CD4-positive, alpha-beta memory T cell (primary cell): Measurements from ENCODE around the gene PLG. TPM values are rescaled to one million over a fixed set of nuclear protein-coding genes. Genes with fewer than 3 reads are reported as not detected.
"Not testable (repeated sequence)": the region's sequence is repeated elsewhere in the genome, so short reads cannot be mapped to it uniquely, and the experiment has no call there.

Source experiments
- CTCF ChIA-PET: fragments of 350-600 bp; sonication (Branson Sonifier 250); formaldehyde crosslinking; loops from one replicate; lab custom pipeline; 2021; ENCODE audit warnings: inconsistent platforms; ENCODE audit not compliant: partially characterized antibody; lab: Charles Lee
- POLR2A ChIA-PET: fragments of 350-600 bp; sonication (Branson Sonifier 250); formaldehyde crosslinking; loops from one replicate; lab custom pipeline; 2021; ENCODE audit not compliant: partially characterized antibody; lab: Charles Lee
- DNase-seq, 5 donors: peaks; one replicate each; pipeline versions ENCODE4 v3.0.0 to v3.0.0-alpha.2; 2020 to 2022; ENCODE audit warnings: mixed read lengths in 1 of 5
- H3K27ac ChIP-seq: one replicate; pipeline ENCODE4 v1.7.0; 2013; ENCODE audit warnings: low read depth, low read length
- H3K27me3 ChIP-seq: 2 replicates; pipeline ENCODE4 v1.7.0; 2013; ENCODE audit warnings: mild to moderate bottlenecking, low read length, moderate library complexity; ENCODE audit not compliant: insufficient read depth
- H3K36me3 ChIP-seq: 2 replicates; pipeline ENCODE4 v1.7.0; 2013; ENCODE audit warnings: mild to moderate bottlenecking, low read length, moderate library complexity; ENCODE audit not compliant: insufficient read depth
- H3K4me1 ChIP-seq: 2 replicates; pipeline ENCODE4 v1.7.0; 2013; ENCODE audit warnings: mild to moderate bottlenecking, low read length, moderate library complexity; ENCODE audit not compliant: insufficient read depth
- H3K4me3 ChIP-seq, 2 donors: one replicate each; pipeline ENCODE4 v1.7.0; 2013; ENCODE audit warnings: low read length in 2 of 2, mild to moderate bottlenecking in 1 of 2
- H3K9me3 ChIP-seq, 2 donors: one replicate each; pipeline ENCODE4 v1.7.0; 2013; ENCODE audit warnings: low read length in 2 of 2, control low read depth in 1 of 2; ENCODE audit not compliant: control insufficient read depth in 1 of 2
- H3K27ac Mint-ChIP-seq, 7 donors: one replicate each; pipeline ENCODE4 v1.8.0; 2020 to 2021; ENCODE audit warnings: mixed read lengths in 7 of 7, mild to moderate bottlenecking in 6 of 7, inconsistent platforms in 3 of 7, moderate library complexity in 3 of 7
- H3K27me3 Mint-ChIP-seq, 2 donors: one replicate each; pipeline ENCODE4 v1.8.0; 2020 to 2021; ENCODE audit warnings: mixed read lengths in 2 of 2
- H3K36me3 Mint-ChIP-seq, 2 donors: one replicate each; pipeline ENCODE4 v1.8.0; 2020 to 2021; ENCODE audit warnings: mixed read lengths in 2 of 2, inconsistent platforms in 1 of 2, mild to moderate bottlenecking in 1 of 2
- H3K4me1 Mint-ChIP-seq, 4 donors: one replicate each; pipeline ENCODE4 v1.8.0; 2020 to 2021; ENCODE audit warnings: mixed read lengths in 4 of 4, mild to moderate bottlenecking in 1 of 4
- H3K4me3 Mint-ChIP-seq, 8 donors: one replicate each; pipeline ENCODE4 v1.8.0; 2020 to 2021; ENCODE audit warnings: mixed read lengths in 8 of 8, mild to moderate bottlenecking in 7 of 8, moderate library complexity in 6 of 8, inconsistent platforms in 3 of 8
- H3K9me3 Mint-ChIP-seq, 8 donors: one replicate each; pipeline ENCODE4 v1.8.0; 2020 to 2021; ENCODE audit warnings: mixed read lengths in 8 of 8, mild to moderate bottlenecking in 5 of 8, inconsistent platforms in 3 of 8, moderate library complexity in 1 of 8
- intact Hi-C: fragments of 100-400 bp; cut with micrococcal nuclease; formaldehyde crosslinking; loops from one replicate; pipeline ENCODE4 v1.15.1; 2023
- polyA plus RNA-seq, 2 donors: library from polyadenylated mRNA; unstranded; fragments of 300-500 nt; fragmentation: Illumina TruSeq; gene quantifications; one replicate each; pipeline ENCODE4 v1.2.3, GENCODE V29; 2021
- total RNA-seq, 2 experiments: library from RNA; stranded (reverse); gene quantifications; one replicate each; pipeline ENCODE4 v1.2.3, GENCODE V29; 2021

Gene PLG
- total and polyA plus RNA-seq, 4 experiments from 2014 or later = 0.69 to 0.73 TPM; not detected in 2

GRCh38 chr6:160690458-160690857 is 11.6 kb upstream of the PLG start:
- Histone ChIP-seq H3K27ac (no peak overlapping the region), H3K27me3 (no peaks in the 10 kb centered on the region), H3K4me1 (no peaks in the 10 kb centered on the region), H3K36me3 (no peaks in the 10 kb centered on the region), H3K9me3 (no peaks in the 10 kb centered on the region), H3K4me3 (no peak overlapping the region)
- Mint-ChIP-seq H3K4me1 (no peaks in the 10 kb centered on the region), H3K36me3 (no peaks in the 10 kb centered on the region), H3K27ac (no peak overlapping the region), H3K27me3 (peaks cover 0 to 8% of the 10 kb centered on the region in 2 donors), H3K9me3 (peaks cover 0 to 5% (median 0%) of the 10 kb centered on the region in 8 donors), H3K4me3 (no peak overlapping the region)
- DNase-seq = no peak
- ChIA-PET CTCF (no interaction called here), POLR2A (no interaction called here)
- intact Hi-C loops = no loop called here

- no peaks in the 10 kb centered on the region for H3K27me3 ChIP-seq
- H3K4me3 ChIP-seq = no peak overlapping the region
- peaks cover 0 to 6% (median 0%) of the 10 kb centered on the region in 8 donors for H3K9me3 Mint-ChIP-seq
- POLR2A ChIA-PET = no interaction called here
- H3K36me3 ChIP-seq = no peaks in the 10 kb centered on the region
- intact Hi-C loops = no loop called here
- no peaks in the 10 kb centered on the region for H3K4me1 Mint-ChIP-seq
- H3K4me3 Mint-ChIP-seq = no peak overlapping the region
- H3K36me3 Mint-ChIP-seq = no peaks in the 10 kb centered on the region
- H3K27ac ChIP-seq = no peak overlapping the region
- H3K4me1 ChIP-seq = no peaks in the 10 kb centered on the region
- H3K27ac Mint-ChIP-seq = no peak overlapping the region
- no peaks in the 10 kb centered on the region for H3K9me3 ChIP-seq
- H3K27me3 Mint-ChIP-seq = peaks cover 0 to 8% of the 10 kb centered on the region in 2 donors
- DNase-seq = no peak
- CTCF ChIA-PET = no interaction called here
These were observed 10.4 kb upstream of the PLG start for GRCh38 chr6:160691617-160692016.

- Histone ChIP-seq H3K4me3 (no peak overlapping the region), H3K36me3 (no peaks in the 10 kb centered on the region), H3K4me1 (no peaks in the 10 kb centered on the region), H3K27me3 (no peaks in the 10 kb centered on the region), H3K9me3 (no peaks in the 10 kb centered on the region), H3K27ac (no peak overlapping the region)
- Mint-ChIP-seq H3K9me3 (peaks cover 0 to 6% (median 0%) of the 10 kb centered on the region in 8 donors), H3K27ac (no peak overlapping the region), H3K36me3 (no peaks in the 10 kb centered on the region), H3K27me3 (peaks cover 0 to 7% of the 10 kb centered on the region in 2 donors), H3K4me1 (no peaks in the 10 kb centered on the region), H3K4me3 (no peak overlapping the region)
- CTCF ChIA-PET = no interaction called here
- DNase-seq = no peak
- intact Hi-C loops = no loop called here
- POLR2A ChIA-PET = no interaction called here
These were observed 9.6 kb upstream of the PLG start for GRCh38 chr6:160692369-160692959.

GRCh38 chr6:160695025-160695424 is 7.0 kb upstream of the PLG start:
- H3K27ac Mint-ChIP-seq, H3K27me3 Mint-ChIP-seq, CTCF ChIA-PET, DNase-seq, H3K4me3 ChIP-seq, H3K36me3 Mint-ChIP-seq, H3K27ac ChIP-seq, H3K4me1 ChIP-seq, H3K4me3 Mint-ChIP-seq, H3K9me3 ChIP-seq, H3K36me3 ChIP-seq, intact Hi-C loops, H3K9me3 Mint-ChIP-seq, H3K27me3 ChIP-seq, H3K4me1 Mint-ChIP-seq, POLR2A ChIA-PET: not testable (repeated sequence)

- H3K4me1 Mint-ChIP-seq, H3K9me3 Mint-ChIP-seq, H3K4me1 ChIP-seq, H3K9me3 ChIP-seq, H3K4me3 ChIP-seq, intact Hi-C loops, H3K27me3 ChIP-seq, H3K36me3 ChIP-seq, CTCF ChIA-PET, H3K4me3 Mint-ChIP-seq, H3K36me3 Mint-ChIP-seq, DNase-seq, POLR2A ChIA-PET, H3K27me3 Mint-ChIP-seq, H3K27ac ChIP-seq, H3K27ac Mint-ChIP-seq: not testable (repeated sequence)
These were observed 6.4 kb upstream of the PLG start for GRCh38 chr6:160695622-160696021.

GRCh38 chr6:160696884-160697283 is 5.2 kb upstream of the PLG start:
- H3K36me3 Mint-ChIP-seq, H3K9me3 ChIP-seq, H3K36me3 ChIP-seq, DNase-seq, H3K27me3 ChIP-seq, H3K4me1 Mint-ChIP-seq, CTCF ChIA-PET, H3K4me3 ChIP-seq, H3K27ac ChIP-seq, H3K27ac Mint-ChIP-seq, POLR2A ChIA-PET, H3K4me1 ChIP-seq, intact Hi-C loops, H3K9me3 Mint-ChIP-seq, H3K4me3 Mint-ChIP-seq: not testable (repeated sequence)
- peaks cover 3 to 10% of the 10 kb centered on the region in 2 donors for H3K27me3 Mint-ChIP-seq

- H3K9me3 ChIP-seq = no peaks in the 10 kb centered on the region
- no peaks in the 10 kb centered on the region for H3K4me1 Mint-ChIP-seq
- H3K27me3 ChIP-seq = no peaks in the 10 kb centered on the region
These were observed 4.2 kb upstream of the PLG start for GRCh38 chr6:160697826-160698225.

GRCh38 chr6:160704688-160705087 is 2.6 kb downstream of the PLG start:
- H3K36me3 Mint-ChIP-seq, H3K4me3 ChIP-seq, CTCF ChIA-PET, H3K36me3 ChIP-seq, H3K9me3 ChIP-seq, H3K27ac ChIP-seq, H3K27me3 ChIP-seq, DNase-seq, POLR2A ChIA-PET, H3K9me3 Mint-ChIP-seq, intact Hi-C loops, H3K4me1 ChIP-seq, H3K4me1 Mint-ChIP-seq, H3K27ac Mint-ChIP-seq, H3K4me3 Mint-ChIP-seq: not testable (repeated sequence)
- H3K27me3 Mint-ChIP-seq = peaks cover 15% of the 10 kb centered on the region in 2 donors

More at GRCh38 chr6:160697826-160698225, 4.2 kb upstream of the PLG start:
- Mint-ChIP-seq H3K4me3 (no peak overlapping the region), H3K36me3 (no peaks in the 10 kb centered on the region), H3K27ac (no peak overlapping the region), H3K27me3 (peaks cover 6 to 13% of the 10 kb centered on the region in 2 donors), H3K9me3 (peaks cover 0 to 6% (median 0%) of the 10 kb centered on the region in 8 donors)
- intact Hi-C loops = no loop called here
- CTCF ChIA-PET = no interaction called here
- no peak for DNase-seq
- Histone ChIP-seq H3K27ac (no peak overlapping the region), H3K4me1 (no peaks in the 10 kb centered on the region), H3K4me3 (no peak overlapping the region), H3K36me3 (no peaks in the 10 kb centered on the region)
- POLR2A ChIA-PET = no interaction called here
